ENCODE data around the gene ARMC6. TPM values are rescaled to one million over a fixed set of nuclear protein-coding genes. Genes with fewer than 3 reads are reported as not detected.

The ARMC6 gene
- total and polyA plus RNA-seq, 4 donors = 23.5 to 33.3 (median 32.2) TPM

DNA sequence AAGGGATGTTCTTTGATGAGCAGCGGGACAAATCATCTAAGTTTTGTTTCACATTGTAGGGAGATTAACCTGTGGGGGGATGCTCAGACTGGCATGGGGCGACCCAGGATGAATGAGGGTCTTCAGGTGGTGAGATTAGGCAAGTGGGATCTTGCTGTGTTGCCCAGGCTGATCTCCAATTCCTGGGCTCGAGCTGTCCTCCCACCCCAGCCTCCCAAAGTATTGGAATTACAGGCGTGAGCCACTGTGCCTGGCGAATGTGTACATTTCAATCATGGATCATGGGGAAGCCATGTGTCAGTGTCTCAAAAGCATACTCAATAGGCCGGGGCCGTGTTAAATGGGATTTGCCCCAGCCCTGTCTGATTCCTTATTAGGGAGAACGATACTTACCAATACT lies 38.5 kb downstream of the ARMC6 start:
- Histone ChIP-seq H3K27ac (ENCODE audit: low read depth in 1 of 2, low read length in 1 of 2) (no peak overlapping the region), H3K36me3 (ENCODE audit: control insufficient read depth in 4 of 4, insufficient read depth in 4 of 4, low read length in 4 of 4) (peaks cover 0 to 7% (median 2%) of the 10 kb centered on the region in 4 donors), H3K27me3 (ENCODE audit: control insufficient read depth in 3 of 3, insufficient read depth in 3 of 3, low read length in 2 of 3) (no peaks in the 10 kb centered on the region), H3K9me3 (ENCODE audit: control insufficient read depth in 4 of 4, insufficient read depth in 3 of 4, low read length in 3 of 4) (no peaks in the 10 kb centered on the region), H3K9ac (ENCODE audit: insufficient read depth in 1 of 2, low read length in 2 of 2) (no peak overlapping the region), H3K4me3 (no peak overlapping the region), H3K4me1 (ENCODE audit: control insufficient read depth in 5 of 5, insufficient read depth in 5 of 5, low read length in 5 of 5) (peaks cover 0 to 8% (median 7%) of the 10 kb centered on the region in 5 donors)
- WGBS, 2 donors = 90 to 93% methylated on average over 8 of the region's 8 CpGs
- no peak for DNase-seq
- no peak for ATAC-seq (ENCODE audit: insufficient read depth, low FRiP score)
- TF ChIP-seq, protein P1, sequence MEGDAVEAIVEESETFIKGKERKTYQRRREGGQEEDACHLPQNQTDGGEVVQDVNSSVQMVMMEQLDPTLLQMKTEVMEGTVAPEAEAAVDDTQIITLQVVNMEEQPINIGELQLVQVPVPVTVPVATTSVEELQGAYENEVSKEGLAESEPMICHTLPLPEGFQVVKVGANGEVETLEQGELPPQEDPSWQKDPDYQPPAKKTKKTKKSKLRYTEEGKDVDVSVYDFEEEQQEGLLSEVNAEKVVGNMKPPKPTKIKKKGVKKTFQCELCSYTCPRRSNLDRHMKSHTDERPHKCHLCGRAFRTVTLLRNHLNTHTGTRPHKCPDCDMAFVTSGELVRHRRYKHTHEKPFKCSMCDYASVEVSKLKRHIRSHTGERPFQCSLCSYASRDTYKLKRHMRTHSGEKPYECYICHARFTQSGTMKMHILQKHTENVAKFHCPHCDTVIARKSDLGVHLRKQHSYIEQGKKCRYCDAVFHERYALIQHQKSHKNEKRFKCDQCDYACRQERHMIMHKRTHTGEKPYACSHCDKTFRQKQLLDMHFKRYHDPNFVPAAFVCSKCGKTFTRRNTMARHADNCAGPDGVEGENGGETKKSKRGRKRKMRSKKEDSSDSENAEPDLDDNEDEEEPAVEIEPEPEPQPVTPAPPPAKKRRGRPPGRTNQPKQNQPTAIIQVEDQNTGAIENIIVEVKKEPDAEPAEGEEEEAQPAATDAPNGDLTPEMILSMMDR (IDR thresholded peaks at IDR 0.05; ENCODE audit: control extremely low read depth, extremely low read depth) = no peak

DNA sequence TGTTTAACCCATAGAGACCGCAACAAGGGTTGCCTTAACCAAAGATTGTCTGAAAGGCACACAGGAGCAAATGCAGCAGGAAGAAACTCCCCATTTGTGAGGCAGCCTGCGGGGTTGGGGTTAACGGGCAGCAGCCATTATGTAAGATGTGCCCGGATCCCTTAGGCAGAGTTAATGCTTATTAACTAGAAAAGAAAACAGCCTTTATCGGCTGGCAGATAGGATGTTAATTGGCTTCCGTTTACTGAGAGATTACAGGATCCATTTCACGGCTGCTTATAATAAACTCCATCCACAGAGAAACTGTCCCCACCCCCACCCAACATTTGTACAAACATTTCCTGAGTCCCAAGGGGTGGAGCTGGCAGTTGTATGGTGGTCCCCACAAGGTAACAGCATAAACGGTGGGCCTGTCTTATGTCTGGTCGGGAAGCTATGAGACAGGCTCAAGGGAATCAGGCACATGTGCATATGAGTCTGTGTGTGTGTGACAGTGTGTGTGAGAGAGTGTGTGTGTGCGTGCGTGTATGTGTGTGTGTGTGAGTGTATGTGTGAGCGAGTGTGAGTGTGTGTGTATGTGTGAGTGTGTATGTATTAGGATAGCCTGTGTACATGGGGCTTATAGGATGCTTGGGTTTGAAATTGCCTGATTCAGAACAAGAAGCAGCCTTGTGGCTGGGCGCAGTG lies 40.9 kb downstream of the ARMC6 start:
- no peaks in the 10 kb centered on the region for H3K27me3 ChIP-seq (ENCODE audit: control insufficient read depth in 3 of 3, insufficient read depth in 3 of 3, low read length in 2 of 3)
- H3K4me1 ChIP-seq (ENCODE audit: control insufficient read depth in 5 of 5, insufficient read depth in 5 of 5, low read length in 5 of 5) = peaks cover 0 to 5% (median 2%) of the 10 kb centered on the region in 5 donors
- H3K27ac ChIP-seq (ENCODE audit: low read depth in 1 of 2, low read length in 1 of 2) = no peak overlapping the region
- no peak overlapping the region for H3K4me3 ChIP-seq
- H3K36me3 ChIP-seq (ENCODE audit: control insufficient read depth in 4 of 4, insufficient read depth in 4 of 4, low read length in 4 of 4) = peaks cover 0 to 7% (median 3%) of the 10 kb centered on the region in 4 donors
- H3K9me3 ChIP-seq (ENCODE audit: control insufficient read depth in 4 of 4, insufficient read depth in 3 of 4, low read length in 3 of 4) = no peaks in the 10 kb centered on the region
- WGBS, 2 donors = 57 to 65% methylated on average over 13 of the region's 13 CpGs
- H3K9ac ChIP-seq (ENCODE audit: insufficient read depth in 1 of 2, low read length in 2 of 2) = no peak overlapping the region
- TF ChIP-seq, protein P1 (IDR thresholded peaks at IDR 0.05; ENCODE audit: control extremely low read depth, extremely low read depth) = no peak
- DNase-seq (no peak), ATAC-seq (ENCODE audit: insufficient read depth, low FRiP score) (no peak)

GRCh38 chr19:19075126-19075525 lies 41.7 kb downstream of the ARMC6 start:
- ATAC-seq (ENCODE audit: insufficient read depth, low FRiP score) (no peak), DNase-seq (no peak)
- TF ChIP-seq, protein P1 (IDR thresholded peaks at IDR 0.05; ENCODE audit: control extremely low read depth, extremely low read depth) = no peak
- Histone ChIP-seq H3K9me3 (ENCODE audit: control insufficient read depth in 4 of 4, insufficient read depth in 3 of 4, low read length in 3 of 4) (no peaks in the 10 kb centered on the region), H3K4me1 (ENCODE audit: control insufficient read depth in 5 of 5, insufficient read depth in 5 of 5, low read length in 5 of 5) (peaks cover 0 to 5% (median 0%) of the 10 kb centered on the region in 5 donors), H3K27me3 (ENCODE audit: control insufficient read depth in 3 of 3, insufficient read depth in 3 of 3, low read length in 2 of 3) (no peaks in the 10 kb centered on the region), H3K9ac (ENCODE audit: insufficient read depth in 1 of 2, low read length in 2 of 2) (no peak overlapping the region), H3K27ac (ENCODE audit: low read depth in 1 of 2, low read length in 1 of 2) (no peak overlapping the region), H3K36me3 (ENCODE audit: control insufficient read depth in 4 of 4, insufficient read depth in 4 of 4, low read length in 4 of 4) (peaks cover 0 to 7% (median 3%) of the 10 kb centered on the region in 4 donors), H3K4me3 (no peak overlapping the region)
- WGBS, 2 donors = 90 to 91% methylated on average over 8 of the region's 8 CpGs

All from lung (tissue), 12 donors.